Ectodermal cell (in vitro differentiated cells): ENCODE data around the gene TMEM52B.
"Not testable (repeated sequence)": the region's sequence is repeated elsewhere in the genome, so short reads cannot be mapped to it uniquely, and the experiment has no call there.

Source experiments
- H3K27ac ChIP-seq: 2 replicates; pipeline ENCODE4 v1.7.0; 2013; ENCODE audit warnings: mild to moderate bottlenecking, low read depth, low read length; ENCODE audit not compliant: insufficient read depth, poor library complexity, severe bottlenecking
- H3K27me3 ChIP-seq: 2 replicates; pipeline ENCODE4 v1.7.0; 2013; ENCODE audit warnings: mild to moderate bottlenecking, low read length; ENCODE audit not compliant: insufficient read depth, control insufficient read depth, poor library complexity, severe bottlenecking
- H3K36me3 ChIP-seq: one replicate; pipeline ENCODE4 v1.7.0; 2013; ENCODE audit warnings: low read length; ENCODE audit not compliant: control insufficient read depth, insufficient read depth
- H3K4me1 ChIP-seq: one replicate; pipeline ENCODE4 v1.7.0; 2013; ENCODE audit warnings: low read length; ENCODE audit not compliant: control insufficient read depth, insufficient read depth
- H3K4me3 ChIP-seq: 2 replicates; pipeline ENCODE4 v1.7.0; 2013; ENCODE audit warnings: low read depth, low read length, control low read depth; ENCODE audit not compliant: insufficient read depth
- H3K9me3 ChIP-seq: 2 replicates; pipeline ENCODE4 v1.7.0; 2013; ENCODE audit warnings: mild to moderate bottlenecking, low read length, moderate library complexity; ENCODE audit not compliant: control insufficient read depth
- WGBS, 2 experiments: methylation state at CpG; one replicate each; pipeline ENCODE4 v1.1.7; 2013; ENCODE audit warnings: missing lambda C conversion rate in 2 of 2; 5-methylcytosine and 5-hydroxymethylcytosine counted together

Gene TMEM52B

GRCh38 chr12:10170216-10170615, 8.6 kb upstream of the TMEM52B start:
- no peaks in the 10 kb centered on the region for H3K27me3 ChIP-seq

GRCh38 chr12:10171973-10172728, 6.7 kb upstream of the TMEM52B start, which contains the start of gene OLR1:
Gene OLR1 (minus strand): TSS chr12:10172132. CDS start chr12:10172077, 55 bp downstream.
- H3K27ac ChIP-seq, result no peak within 1 kb of the TSS
- no peaks in the 10 kb centered on the region for H3K4me1 ChIP-seq
- no peaks in the 10 kb centered on the region for H3K9me3 ChIP-seq
- no peak within 1 kb of the TSS for H3K4me3 ChIP-seq
- H3K36me3 ChIP-seq, result no peaks in the 10 kb centered on the region
- whole genome bisulfite sequencing, 2 experiments, result 94 to 95% methylated on average over 7 of the region's 7 CpGs
- no peaks in the 10 kb centered on the region for H3K27me3 ChIP-seq

More at GRCh38 chr12:10170216-10170615, 8.6 kb upstream of the TMEM52B start:
- no peaks in the 10 kb centered on the region for H3K4me1 ChIP-seq
- H3K27ac ChIP-seq, result no peak overlapping the region
- no peaks in the 10 kb centered on the region for H3K9me3 ChIP-seq
- H3K36me3 ChIP-seq, result no peaks in the 10 kb centered on the region
- 88 to 93% methylated on average over 5 of the region's 5 CpGs for WGBS, 2 experiments
- no peak overlapping the region for H3K4me3 ChIP-seq

GRCh38 chr12:10174986-10175614, 3.7 kb upstream of the TMEM52B start:
- no peaks in the 10 kb centered on the region for H3K9me3 ChIP-seq
- WGBS, 2 experiments, result 80 to 91% methylated on average over 1 of the region's 2 CpGs
- no peak overlapping the region for H3K27ac ChIP-seq

GRCh38 chr12:10175846-10176636, 2.8 kb upstream of the TMEM52B start:
- no peak overlapping the region for H3K27ac ChIP-seq

More at GRCh38 chr12:10174986-10175614, 3.7 kb upstream of the TMEM52B start:
- Histone ChIP-seq H3K4me3 (no peak overlapping the region), H3K36me3 (no peaks in the 10 kb centered on the region), H3K27me3 (no peaks in the 10 kb centered on the region), H3K4me1 (no peaks in the 10 kb centered on the region)

GRCh38 chr12:10179776-10180181, 947 bp downstream of the TMEM52B start:
- no peak overlapping the region for H3K4me3 ChIP-seq
- 92 to 95% methylated on average over 5 of the region's 5 CpGs for WGBS, 2 experiments

More at GRCh38 chr12:10175846-10176636, 2.8 kb upstream of the TMEM52B start:
- Histone ChIP-seq H3K9me3 (no peaks in the 10 kb centered on the region), H3K36me3 (no peaks in the 10 kb centered on the region), H3K27me3 (no peaks in the 10 kb centered on the region), H3K4me3 (no peak overlapping the region), H3K4me1 (no peaks in the 10 kb centered on the region)
- WGBS, 2 experiments, result 91 to 92% methylated on average over 4 to 5 of the region's 5 CpGs

GRCh38 chr12:10182354-10183049, 3.7 kb downstream of the TMEM52B start:
- Histone ChIP-seq H3K9me3 (no peaks in the 10 kb centered on the region), H3K4me3 (no peak overlapping the region), H3K4me1 (no peaks in the 10 kb centered on the region), H3K27ac (no peak overlapping the region), H3K27me3 (no peaks in the 10 kb centered on the region), H3K36me3 (no peaks in the 10 kb centered on the region)
- WGBS, 2 experiments, result 83 to 86% methylated on average over 3 to 4 of the region's 5 CpGs

More at GRCh38 chr12:10179776-10180181, 947 bp downstream of the TMEM52B start:
- Histone ChIP-seq H3K4me1 (no peaks in the 10 kb centered on the region), H3K36me3 (no peaks in the 10 kb centered on the region), H3K27ac (no peak overlapping the region), H3K9me3 (no peaks in the 10 kb centered on the region), H3K27me3 (no peaks in the 10 kb centered on the region)

- H3K27me3 ChIP-seq, result no peaks in the 10 kb centered on the region
- no peak overlapping the region for H3K27ac ChIP-seq
- H3K36me3 ChIP-seq, result no peaks in the 10 kb centered on the region
- WGBS, 2 experiments, result 93 to 95% methylated on average over 7 of the region's 7 CpGs
- H3K9me3 ChIP-seq, result no peaks in the 10 kb centered on the region
- no peaks in the 10 kb centered on the region for H3K4me1 ChIP-seq
- H3K4me3 ChIP-seq, result no peak overlapping the region
Observed at GRCh38 chr12:10184261-10184843, 5.5 kb downstream of the TMEM52B start.

- 94% methylated on average over 10 to 11 of the region's 11 CpGs for WGBS, 2 experiments
- Histone ChIP-seq H3K27me3 (no peaks in the 10 kb centered on the region), H3K4me3 (no peak overlapping the region), H3K27ac (no peak overlapping the region), H3K36me3 (no peaks in the 10 kb centered on the region), H3K4me1 (no peaks in the 10 kb centered on the region), H3K9me3 (no peaks in the 10 kb centered on the region)
Observed at GRCh38 chr12:10186299-10186698, 7.5 kb downstream of the TMEM52B start.

GRCh38 chr12:10186958-10187357, 8.1 kb downstream of the TMEM52B start:
- H3K36me3 ChIP-seq, H3K27ac ChIP-seq, H3K9me3 ChIP-seq, H3K4me1 ChIP-seq, H3K27me3 ChIP-seq, H3K4me3 ChIP-seq: not testable (repeated sequence)
- 93 to 95% methylated on average over 5 to 6 of the region's 6 CpGs for WGBS, 2 experiments
